HepG2 (cell line): ENCODE measurements around the gene TBCB. TPM values are rescaled to one million over a fixed set of nuclear protein-coding genes. Genes with fewer than 3 reads are reported as not detected.

ENCODE experiments used
- ELF1 ChIP-seq: sonication (generic); formaldehyde crosslinking; IDR thresholded peaks from 2 replicates; pipeline ENCODE4 v1.4.0; 2020; ENCODE audit warnings: missing genetic modification reagents
- GTF2F1 ChIP-seq: fragments of 150-350 bp; IDR thresholded peaks from 2 replicates; pipeline ENCODE4 v1.6.1; 2014; ENCODE audit warnings: low read length
- LRRFIP1 ChIP-seq: sonication (generic); formaldehyde crosslinking; conservative IDR thresholded peaks from 2 replicates; pipeline ENCODE4 v1.4.0; 2020; ENCODE audit warnings: missing genetic modification reagents
- MYC ChIP-seq: sonication (generic); formaldehyde crosslinking; IDR thresholded peaks from 2 replicates; pipeline ENCODE4 v1.9.0; 2021; ENCODE audit warnings: missing genetic modification reagents, borderline replicate concordance
- NCOA2 ChIP-seq: sonication (generic); formaldehyde crosslinking; IDR thresholded peaks from 2 replicates; pipeline ENCODE4 v1.8.0; 2022; ENCODE audit warnings: inconsistent platforms
- NFE2 ChIP-seq: sonication (generic); formaldehyde crosslinking; IDR thresholded peaks from 2 replicates; pipeline ENCODE4 v1.4.0; 2020; ENCODE audit warnings: missing genetic modification reagents
- PHF20 ChIP-seq: sonication (generic); formaldehyde crosslinking; IDR thresholded peaks from 2 replicates; pipeline ENCODE4 v1.5.0; 2020; ENCODE audit warnings: mild to moderate bottlenecking, missing genetic modification reagents
- PHF5A ChIP-seq: IDR thresholded peaks from one replicate; pipeline ENCODE4 v1.6.1; 2018; ENCODE audit warnings: low read depth, missing genetic modification reagents; ENCODE audit not compliant: unreplicated experiment
- REL ChIP-seq: sonication (generic); formaldehyde crosslinking; conservative IDR thresholded peaks from 2 replicates; pipeline ENCODE4 v1.8.0; 2022; ENCODE audit warnings: mild to moderate bottlenecking, missing genetic modification reagents, moderate library complexity
- SRSF4 ChIP-seq: fragments of 200-400 bp; formaldehyde crosslinking; IDR thresholded peaks from one replicate; pipeline ENCODE4 v1.6.1; 2018; ENCODE audit warnings: mild to moderate bottlenecking, low read depth, low read length, moderate library complexity; ENCODE audit not compliant: poor library complexity, severe bottlenecking
- TOE1 ChIP-seq: sonication (generic); formaldehyde crosslinking; IDR thresholded peaks from 2 replicates; pipeline ENCODE4 v1.4.0; 2020; ENCODE audit warnings: mild to moderate bottlenecking, missing genetic modification reagents
- ZFP90 ChIP-seq: sonication (generic); formaldehyde crosslinking; IDR thresholded peaks from 2 replicates; pipeline ENCODE4 v1.8.0; 2022; ENCODE audit warnings: missing genetic modification reagents, mild to moderate bottlenecking, inconsistent platforms, borderline replicate concordance
- ZFY ChIP-seq: sonication (generic); formaldehyde crosslinking; IDR thresholded peaks from 2 replicates; pipeline ENCODE4 v1.4.0; 2020; ENCODE audit warnings: missing genetic modification reagents
- ZNF224 ChIP-seq: sonication (generic); formaldehyde crosslinking; IDR thresholded peaks from 2 replicates; pipeline ENCODE4 v1.5.0; 2020; ENCODE audit warnings: mild to moderate bottlenecking, missing genetic modification reagents
- ZNF556 ChIP-seq: sonication (generic); formaldehyde crosslinking; IDR thresholded peaks from 2 replicates; pipeline ENCODE4 v1.4.0; 2020; ENCODE audit warnings: mild to moderate bottlenecking, missing genetic modification reagents, borderline replicate concordance
- ZNF766 ChIP-seq: sonication (generic); formaldehyde crosslinking; IDR thresholded peaks from 2 replicates; pipeline ENCODE4 v1.5.0; 2020; ENCODE audit warnings: missing genetic modification reagents, borderline replicate concordance
- polyA plus RNA-seq, 8 experiments: library from polyadenylated mRNA; depleted of rRNA in 3 of 8; stranded (reverse) in 7 of 8; unstranded in 1 of 8; fragments of >200 nt; fragmentation: Illumina TruSeq in 4 of 8; extraction: Trizol in 4 of 8; gene quantifications; 2 replicates each; pipeline versions ENCODE4 v1.2.1 to v1.2.3, GENCODE V29; 2011 to 2016; ENCODE audit warnings: low read depth in 4 of 8, missing spikeins in 1 of 8, mixed read lengths in 1 of 8; ENCODE audit not compliant: insufficient read depth in 1 of 8
- total RNA-seq, 5 experiments: library from RNA; depleted of rRNA; stranded (reverse); fragments of >200 nt; fragmentation: Illumina TruSeq; extraction: Trizol; gene quantifications; 2 replicates each; pipeline ENCODE4 v1.2.3, GENCODE V29; 2016; ENCODE audit warnings: low read depth in 1 of 5
- TF ChIP-seq, protein P1 (sequence below), 2 experiments: IDR thresholded peaks; 2 replicates each; pipeline ENCODE4 v1.6.1; 2011 to 2012; ENCODE audit warnings: low read length in 2 of 2, borderline replicate concordance in 1 of 2, low read depth in 1 of 2, mild to moderate bottlenecking in 1 of 2, moderate library complexity in 1 of 2
- TF ChIP-seq, protein P2 (sequence below): sonication (generic); formaldehyde crosslinking; IDR thresholded peaks from 2 replicates; pipeline ENCODE4 v1.4.0; 2020; ENCODE audit warnings: mild to moderate bottlenecking, missing genetic modification reagents

TBCB gene
- total and polyA plus RNA-seq, 2 of the 13 experiments (the other 11 are each of a cell fraction or from before 2014, with no cell fraction given) = 271 to 276 TPM

DNA sequence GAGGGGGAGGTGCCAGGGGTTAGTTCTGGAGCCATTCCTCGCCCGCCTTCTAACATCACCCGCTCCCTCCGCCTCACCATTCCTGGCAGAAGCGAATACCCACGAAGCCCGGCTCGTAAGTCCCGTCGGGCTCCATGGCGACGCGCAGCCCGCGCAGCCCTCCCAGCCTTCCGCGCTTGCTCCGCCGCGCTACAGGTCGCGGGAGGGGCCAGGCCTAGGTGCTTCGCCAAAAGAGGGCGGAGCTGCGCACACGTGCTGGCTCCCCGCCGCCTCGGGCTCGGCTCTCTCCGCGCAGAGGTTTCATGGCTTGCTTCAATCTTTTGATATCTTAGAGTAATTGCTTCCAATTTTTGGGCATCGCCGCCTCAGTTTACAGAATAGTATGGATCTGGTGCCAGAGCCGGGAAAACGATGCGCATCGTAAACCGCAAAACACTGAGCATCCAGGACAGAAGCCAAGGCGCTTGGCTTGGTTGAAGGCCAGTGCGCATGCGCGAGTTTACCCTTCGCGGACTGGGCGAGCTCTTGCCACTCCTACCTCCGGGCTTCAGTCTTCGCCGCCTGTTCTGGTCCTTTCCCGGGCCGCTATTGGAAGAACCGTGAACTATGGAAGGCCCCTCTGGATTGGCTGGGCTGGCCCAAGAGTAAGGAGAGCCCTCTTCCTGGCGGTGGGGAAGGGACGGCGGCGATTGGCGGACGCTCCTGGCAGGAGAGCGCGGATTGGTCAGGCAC, 381 bp upstream of the TBCB start, which contains the start of gene POLR2I (continued):
- TF ChIP-seq, protein P1, sequence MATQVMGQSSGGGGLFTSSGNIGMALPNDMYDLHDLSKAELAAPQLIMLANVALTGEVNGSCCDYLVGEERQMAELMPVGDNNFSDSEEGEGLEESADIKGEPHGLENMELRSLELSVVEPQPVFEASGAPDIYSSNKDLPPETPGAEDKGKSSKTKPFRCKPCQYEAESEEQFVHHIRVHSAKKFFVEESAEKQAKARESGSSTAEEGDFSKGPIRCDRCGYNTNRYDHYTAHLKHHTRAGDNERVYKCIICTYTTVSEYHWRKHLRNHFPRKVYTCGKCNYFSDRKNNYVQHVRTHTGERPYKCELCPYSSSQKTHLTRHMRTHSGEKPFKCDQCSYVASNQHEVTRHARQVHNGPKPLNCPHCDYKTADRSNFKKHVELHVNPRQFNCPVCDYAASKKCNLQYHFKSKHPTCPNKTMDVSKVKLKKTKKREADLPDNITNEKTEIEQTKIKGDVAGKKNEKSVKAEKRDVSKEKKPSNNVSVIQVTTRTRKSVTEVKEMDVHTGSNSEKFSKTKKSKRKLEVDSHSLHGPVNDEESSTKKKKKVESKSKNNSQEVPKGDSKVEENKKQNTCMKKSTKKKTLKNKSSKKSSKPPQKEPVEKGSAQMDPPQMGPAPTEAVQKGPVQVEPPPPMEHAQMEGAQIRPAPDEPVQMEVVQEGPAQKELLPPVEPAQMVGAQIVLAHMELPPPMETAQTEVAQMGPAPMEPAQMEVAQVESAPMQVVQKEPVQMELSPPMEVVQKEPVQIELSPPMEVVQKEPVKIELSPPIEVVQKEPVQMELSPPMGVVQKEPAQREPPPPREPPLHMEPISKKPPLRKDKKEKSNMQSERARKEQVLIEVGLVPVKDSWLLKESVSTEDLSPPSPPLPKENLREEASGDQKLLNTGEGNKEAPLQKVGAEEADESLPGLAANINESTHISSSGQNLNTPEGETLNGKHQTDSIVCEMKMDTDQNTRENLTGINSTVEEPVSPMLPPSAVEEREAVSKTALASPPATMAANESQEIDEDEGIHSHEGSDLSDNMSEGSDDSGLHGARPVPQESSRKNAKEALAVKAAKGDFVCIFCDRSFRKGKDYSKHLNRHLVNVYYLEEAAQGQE (IDR thresholded peaks at IDR 0.05; ENCODE audit: borderline replicate concordance in 1 of 2, low read depth in 1 of 2, low read length in 2 of 2) = 0 out of 4 replicates have a peak, but pooled peaks of 1 of the 2 experiments have one; percentile 37
- TF ChIP-seq ZFY (CRISPR knock-in tag) = peak; percentile 79
- no peak for TF ChIP-seq SRSF4
- TF ChIP-seq, protein P2, sequence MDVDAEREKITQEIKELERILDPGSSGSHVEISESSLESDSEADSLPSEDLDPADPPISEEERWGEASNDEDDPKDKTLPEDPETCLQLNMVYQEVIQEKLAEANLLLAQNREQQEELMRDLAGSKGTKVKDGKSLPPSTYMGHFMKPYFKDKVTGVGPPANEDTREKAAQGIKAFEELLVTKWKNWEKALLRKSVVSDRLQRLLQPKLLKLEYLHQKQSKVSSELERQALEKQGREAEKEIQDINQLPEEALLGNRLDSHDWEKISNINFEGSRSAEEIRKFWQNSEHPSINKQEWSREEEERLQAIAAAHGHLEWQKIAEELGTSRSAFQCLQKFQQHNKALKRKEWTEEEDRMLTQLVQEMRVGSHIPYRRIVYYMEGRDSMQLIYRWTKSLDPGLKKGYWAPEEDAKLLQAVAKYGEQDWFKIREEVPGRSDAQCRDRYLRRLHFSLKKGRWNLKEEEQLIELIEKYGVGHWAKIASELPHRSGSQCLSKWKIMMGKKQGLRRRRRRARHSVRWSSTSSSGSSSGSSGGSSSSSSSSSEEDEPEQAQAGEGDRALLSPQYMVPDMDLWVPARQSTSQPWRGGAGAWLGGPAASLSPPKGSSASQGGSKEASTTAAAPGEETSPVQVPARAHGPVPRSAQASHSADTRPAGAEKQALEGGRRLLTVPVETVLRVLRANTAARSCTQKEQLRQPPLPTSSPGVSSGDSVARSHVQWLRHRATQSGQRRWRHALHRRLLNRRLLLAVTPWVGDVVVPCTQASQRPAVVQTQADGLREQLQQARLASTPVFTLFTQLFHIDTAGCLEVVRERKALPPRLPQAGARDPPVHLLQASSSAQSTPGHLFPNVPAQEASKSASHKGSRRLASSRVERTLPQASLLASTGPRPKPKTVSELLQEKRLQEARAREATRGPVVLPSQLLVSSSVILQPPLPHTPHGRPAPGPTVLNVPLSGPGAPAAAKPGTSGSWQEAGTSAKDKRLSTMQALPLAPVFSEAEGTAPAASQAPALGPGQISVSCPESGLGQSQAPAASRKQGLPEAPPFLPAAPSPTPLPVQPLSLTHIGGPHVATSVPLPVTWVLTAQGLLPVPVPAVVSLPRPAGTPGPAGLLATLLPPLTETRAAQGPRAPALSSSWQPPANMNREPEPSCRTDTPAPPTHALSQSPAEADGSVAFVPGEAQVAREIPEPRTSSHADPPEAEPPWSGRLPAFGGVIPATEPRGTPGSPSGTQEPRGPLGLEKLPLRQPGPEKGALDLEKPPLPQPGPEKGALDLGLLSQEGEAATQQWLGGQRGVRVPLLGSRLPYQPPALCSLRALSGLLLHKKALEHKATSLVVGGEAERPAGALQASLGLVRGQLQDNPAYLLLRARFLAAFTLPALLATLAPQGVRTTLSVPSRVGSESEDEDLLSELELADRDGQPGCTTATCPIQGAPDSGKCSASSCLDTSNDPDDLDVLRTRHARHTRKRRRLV (CRISPR knock-in tag) = peak; percentile 70; the same call in 1 of the 2 replicates
- TF ChIP-seq LRRFIP1 (CRISPR knock-in tag) = no peak
- TF ChIP-seq PHF5A = no peak
- TF ChIP-seq ZNF556 (CRISPR knock-in tag) = no peak
- TF ChIP-seq MYC (CRISPR knock-in tag) = peak; percentile 100
- TF ChIP-seq ZNF224 (CRISPR knock-in tag) = peak; percentile 85; the same call in 1 of the 2 replicates
- TF ChIP-seq REL (CRISPR knock-in tag) = peak; percentile 71; the same call in 1 of the 2 replicates
- TF ChIP-seq ELF1 (CRISPR knock-in tag) = peak; percentile 76
- peak; percentile 70 for TF ChIP-seq NCOA2 (CRISPR knock-in tag)
- 0 out of 2 replicates have a peak, but pooled peaks have one; percentile 78 for TF ChIP-seq TOE1 (CRISPR knock-in tag)
- TF ChIP-seq ZNF766 (CRISPR knock-in tag) = peak; percentile 97
- peak; percentile 95 for TF ChIP-seq ZFP90 (CRISPR knock-in tag)
- TF ChIP-seq GTF2F1 = no peak
- peak; percentile 85 for TF ChIP-seq PHF20
- no peak for TF ChIP-seq NFE2
